ENCODE results near the gene SLFN14.
A peak's percentile ranks its signal among the peaks of the same experiment; 100 is the strongest.
"Not testable (repeated sequence)": the region's sequence is repeated elsewhere in the genome, so short reads cannot be mapped to it uniquely, and the experiment has no call there.

SLFN14 gene

DNA sequence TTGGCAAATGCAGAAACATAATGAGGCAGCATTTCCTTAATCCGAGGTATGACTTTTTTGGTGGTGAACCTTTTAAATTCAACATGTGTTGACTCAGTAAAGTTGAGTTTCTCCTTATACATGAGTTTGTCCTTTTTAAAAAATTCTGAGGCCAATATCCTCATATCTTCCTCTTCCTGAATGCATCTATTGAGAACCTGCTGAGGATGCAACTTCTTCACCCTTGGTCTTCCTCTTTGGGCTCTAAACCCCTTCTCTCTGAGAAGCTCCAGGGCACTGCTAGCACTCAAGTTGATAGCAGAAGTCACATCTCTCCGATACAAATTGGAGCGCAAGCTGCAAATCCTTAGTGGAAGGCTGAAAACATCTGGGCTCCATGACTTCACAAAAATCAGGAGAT lies 3.3 kb downstream of the SLFN14 start:
- no peak for DNase-seq

- no peak for DNase-seq
Observed at GRCh38 chr17:35555691-35556090, 4.9 kb downstream of the SLFN14 start.

DNA sequence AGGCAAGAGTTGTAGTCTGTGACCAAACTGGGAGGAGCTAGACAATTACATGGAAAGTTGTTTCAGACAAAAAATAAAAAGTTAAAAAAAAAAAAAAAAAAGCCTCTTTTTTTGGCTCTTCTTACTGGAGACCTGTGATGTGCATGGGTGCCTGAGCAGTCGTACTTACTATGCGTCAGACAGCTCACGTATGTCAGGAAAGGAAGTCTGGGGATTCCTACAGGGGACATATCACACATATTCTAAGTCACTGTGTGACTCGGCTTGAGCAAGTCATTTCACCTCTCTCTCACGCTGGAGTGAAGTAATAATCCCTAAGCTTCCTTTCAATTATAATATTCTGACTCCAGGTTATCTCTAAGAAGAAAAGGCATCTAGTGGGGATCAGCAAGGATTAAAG lies 6.0 kb downstream of the SLFN14 start:
- DNase-seq, result no peak

- DNase-seq, result no peak
Observed at GRCh38 chr17:35553310-35553709, 7.3 kb downstream of the SLFN14 start.

GRCh38 chr17:35548978-35549377 lies 11.6 kb downstream of the SLFN14 start:
- DNase-seq, result no peak

DNA sequence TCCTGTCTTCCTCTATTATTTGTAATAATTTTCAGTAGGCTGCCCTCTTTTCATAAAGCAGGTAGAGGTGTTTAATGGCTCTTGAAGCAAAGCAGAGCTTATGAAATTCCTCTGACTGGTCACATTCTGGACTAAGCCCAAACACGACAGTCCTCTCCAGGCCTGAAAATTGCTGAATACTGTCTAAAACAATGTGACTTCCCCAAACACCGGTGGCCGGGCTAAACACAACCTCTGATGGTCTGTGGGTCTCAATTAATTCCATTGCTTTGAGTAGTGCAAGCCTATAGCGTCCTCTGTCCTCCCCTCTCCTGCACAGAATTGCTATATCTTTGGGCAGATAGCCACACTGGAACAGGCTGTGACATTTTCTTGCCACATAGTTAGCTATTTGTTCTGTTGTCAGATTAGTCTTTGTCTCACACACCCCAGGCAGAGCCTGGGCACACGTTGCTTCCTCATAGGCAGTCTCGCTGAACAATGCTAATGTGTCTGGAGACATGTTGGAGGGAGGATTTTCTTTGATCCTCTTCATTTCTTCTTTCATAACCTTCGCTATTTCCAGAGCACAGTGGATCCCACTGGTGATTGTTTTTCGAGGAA lies 12.3 kb downstream of the SLFN14 start:
- DNase-seq, result no peak

DNA sequence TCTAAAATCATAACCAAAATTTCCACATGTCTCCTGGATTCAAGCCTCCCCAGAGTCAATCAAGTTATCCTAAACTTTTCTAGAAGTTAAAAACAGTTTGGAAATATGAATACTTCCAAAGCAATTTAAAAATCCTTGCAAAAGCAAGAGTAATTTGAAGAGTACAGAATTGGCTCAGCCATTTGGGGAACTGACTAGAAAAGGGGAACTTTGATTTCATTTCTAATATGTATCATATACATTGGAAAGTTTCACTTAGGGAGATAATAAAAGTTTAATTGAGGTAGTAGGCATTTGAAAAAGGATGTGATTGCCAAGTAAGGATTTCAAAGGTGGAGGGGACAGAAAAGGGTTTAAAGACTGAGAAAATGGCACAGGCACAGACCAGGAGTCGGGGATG lies 14.1 kb downstream of the SLFN14 start:
- DNase-seq, result no peak

- DNase-seq, result no peak
Observed at GRCh38 chr17:35545150-35545549, 15.5 kb downstream of the SLFN14 start.

DNA sequence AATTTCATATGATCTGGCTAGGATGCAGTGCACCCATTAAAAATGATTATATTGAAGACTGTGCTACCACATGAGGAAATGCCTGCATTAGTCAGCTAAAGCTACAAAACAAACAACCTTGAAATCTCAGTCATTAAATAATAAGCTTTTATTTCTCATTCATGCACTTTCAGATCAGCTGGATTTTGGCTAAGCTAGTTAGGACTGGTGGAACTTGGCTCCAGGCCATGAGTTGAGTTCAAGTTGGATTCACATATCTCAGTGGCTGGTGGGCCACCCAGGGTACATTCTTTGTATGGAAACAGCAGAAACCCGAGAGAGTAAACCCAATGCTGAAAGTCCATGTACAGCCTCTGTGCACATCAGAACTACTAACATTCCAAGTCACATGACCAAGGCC lies 16.8 kb downstream of the SLFN14 start:
- no peak for DNase-seq

- DNase-seq, result no peak
Observed at GRCh38 chr17:35542990-35543389, 17.6 kb downstream of the SLFN14 start.

GRCh38 chr17:35541434-35541833 lies 19.2 kb downstream of the SLFN14 start:
- DNase-seq, result no peak

- DNase-seq, result peak; percentile 61
Observed at GRCh38 chr17:35540589-35541404, 19.8 kb downstream of the SLFN14 start.

GRCh38 chr17:35539659-35540026 lies 21.0 kb downstream of the SLFN14 start:
- DNase-seq, result no peak

DNA sequence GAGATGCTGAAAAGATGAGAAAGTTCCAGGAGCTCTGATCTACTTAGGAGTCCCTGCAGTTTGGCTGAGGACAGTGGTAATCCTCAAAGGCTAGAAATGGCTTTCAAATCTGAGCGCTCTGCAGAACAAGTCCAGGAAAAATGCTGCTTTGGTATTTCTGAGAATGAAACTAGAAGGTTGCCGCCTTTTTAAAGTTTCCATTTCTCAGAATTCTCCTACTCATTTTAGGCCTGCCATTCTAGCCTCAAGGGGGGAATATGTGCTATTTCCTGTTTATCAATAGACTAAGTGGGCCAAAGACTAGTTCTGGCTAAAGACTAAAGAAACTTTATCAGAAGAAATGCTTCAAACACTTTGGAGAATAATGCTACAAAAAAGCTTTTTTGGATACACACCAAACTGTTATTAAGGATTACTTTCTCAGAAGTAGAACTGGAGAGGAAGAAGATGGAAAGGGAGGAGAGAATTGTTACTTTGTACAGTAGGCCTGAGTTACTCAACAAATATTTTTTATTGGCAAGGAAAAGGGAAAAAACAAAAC lies 22.9 kb downstream of the SLFN14 start, which contains the start of gene SLFN12L:
TSS of gene SLFN12L (minus strand) at position 78 of the 541 bp plus-strand sequence. CDS start 15,314 bp downstream, outside the sequence.
- DNase-seq, result peak; percentile 78

GRCh38 chr17:35536664-35537171 lies 23.9 kb downstream of the SLFN14 start:
- DNase-seq, result no peak

DNA sequence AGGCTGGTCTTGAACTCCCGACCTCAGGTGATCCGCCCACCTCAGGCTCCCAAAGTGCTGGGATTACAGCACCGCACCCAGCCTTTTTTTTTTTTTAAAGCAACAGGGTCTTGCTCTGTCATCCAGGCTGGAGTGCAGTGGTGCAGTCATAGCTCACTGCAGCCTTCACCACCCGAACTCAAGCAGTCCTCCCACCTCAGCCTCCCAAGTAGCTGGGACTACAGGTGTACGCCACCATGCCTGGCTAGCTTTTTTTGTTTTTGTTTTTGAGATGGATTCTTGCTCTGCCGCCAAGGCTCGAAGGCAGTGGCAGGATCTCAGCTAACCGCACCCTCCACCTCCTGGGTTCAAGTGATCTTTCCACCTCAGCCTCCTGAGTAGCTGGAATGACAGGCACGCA lies 25.2 kb downstream of the SLFN14 start:
- DNase-seq, result not testable (repeated sequence)

GRCh38 chr17:35534576-35535093 lies 26.0 kb downstream of the SLFN14 start:
- DNase-seq, result no peak

GRCh38 chr17:35531160-35531559 lies 29.5 kb downstream of the SLFN14 start:
- no peak for DNase-seq

DNA sequence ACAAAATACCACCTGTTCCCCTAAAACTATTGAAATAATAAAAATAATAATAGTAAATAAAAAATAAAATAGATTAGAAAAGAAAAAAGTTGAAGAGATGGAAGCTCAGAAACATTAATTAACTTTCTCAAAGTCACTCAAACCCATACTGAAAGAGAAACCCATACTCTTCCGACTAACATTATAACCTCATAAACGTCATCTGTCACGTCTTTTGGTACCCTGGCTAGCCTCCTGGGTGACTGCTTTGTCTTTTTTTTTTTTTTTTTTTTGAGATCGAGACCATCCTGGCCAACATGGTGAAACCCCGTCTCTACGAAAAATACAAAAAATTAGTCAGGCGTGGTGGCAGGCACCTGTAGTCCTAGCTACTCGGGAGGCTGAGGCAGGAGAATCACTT lies 30.8 kb downstream of the SLFN14 start:
- peak; percentile 54 for DNase-seq

- not testable (repeated sequence) for DNase-seq
Observed at GRCh38 chr17:35529326-35529725, 31.3 kb downstream of the SLFN14 start.

- DNase-seq, result no peak
Observed at GRCh38 chr17:35523296-35523695, 37.3 kb downstream of the SLFN14 start.

DNA sequence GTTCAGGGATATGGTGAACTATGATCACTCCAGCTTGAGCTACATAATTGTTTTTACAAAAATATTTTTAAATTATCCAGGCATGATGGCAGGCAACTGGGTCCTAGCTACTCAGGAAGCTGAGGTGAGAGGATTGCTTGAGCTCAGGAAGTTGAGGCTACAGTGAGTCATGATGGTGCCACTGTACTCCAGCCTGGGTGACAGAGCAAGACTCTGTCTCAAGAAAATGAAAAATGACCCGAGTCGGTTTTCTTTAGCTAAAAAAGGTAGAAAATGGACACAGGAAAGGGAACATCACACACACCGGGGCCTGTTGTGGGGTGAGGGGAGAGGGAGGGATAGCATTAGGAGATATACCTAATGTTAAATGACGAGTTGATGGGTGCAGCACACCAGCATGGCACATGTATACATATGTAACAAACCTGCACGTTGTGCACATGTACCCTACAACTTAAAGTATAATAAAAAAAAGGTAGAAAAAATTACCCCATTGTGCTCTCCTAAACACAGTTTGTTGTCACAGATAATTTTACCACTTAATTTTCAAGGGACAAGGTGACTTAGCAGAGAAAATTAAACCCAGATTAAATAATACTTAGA lies 38.9 kb downstream of the SLFN14 start:
- DNase-seq, result peak; percentile 67

DNA sequence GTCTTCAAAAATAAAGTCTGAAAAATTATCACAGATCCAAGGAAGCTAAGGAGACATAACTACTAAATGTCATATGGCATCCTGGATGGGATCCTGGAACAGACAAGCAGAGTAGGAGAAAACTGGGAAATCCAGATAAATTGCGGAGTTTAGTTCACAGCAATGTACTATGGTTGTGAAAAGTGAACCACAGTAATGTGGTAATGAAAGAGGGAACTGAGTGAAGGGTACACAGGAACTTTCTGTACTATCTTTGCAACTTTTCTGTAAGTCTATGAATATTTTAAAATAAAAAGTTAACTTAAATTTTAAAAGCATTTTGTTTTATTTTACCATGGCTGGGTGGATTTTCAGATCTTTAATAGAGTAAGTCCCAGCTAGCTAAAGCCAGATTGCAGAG lies 39.5 kb downstream of the SLFN14 start:
- no peak for DNase-seq

All from CD4-positive, alpha-beta T cell treated with Interleukin-21 for 1 hour (primary cell).